ENCODE data around the gene FAT1.

Gene FAT1

DNA sequence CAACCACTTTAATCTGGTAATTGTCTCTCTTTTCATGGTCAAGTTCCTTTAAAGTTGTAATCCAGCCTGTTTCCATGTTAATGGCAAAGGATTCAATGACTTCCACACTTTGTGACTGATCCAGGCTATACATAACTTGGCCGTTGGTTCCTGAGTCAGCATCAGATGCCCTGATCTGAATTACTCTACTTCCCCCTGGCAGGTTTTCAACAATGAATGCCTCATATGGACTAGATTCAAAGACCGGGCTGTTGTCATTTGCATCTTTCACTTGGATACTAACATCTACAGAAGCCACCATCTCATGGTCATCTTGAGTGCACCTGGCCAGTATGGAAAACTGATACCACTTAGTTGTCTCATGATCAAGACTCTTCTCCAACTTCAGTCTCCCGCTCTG lies 105.7 kb downstream of the FAT1 start:
- TF ChIP-seq, protein P1, sequence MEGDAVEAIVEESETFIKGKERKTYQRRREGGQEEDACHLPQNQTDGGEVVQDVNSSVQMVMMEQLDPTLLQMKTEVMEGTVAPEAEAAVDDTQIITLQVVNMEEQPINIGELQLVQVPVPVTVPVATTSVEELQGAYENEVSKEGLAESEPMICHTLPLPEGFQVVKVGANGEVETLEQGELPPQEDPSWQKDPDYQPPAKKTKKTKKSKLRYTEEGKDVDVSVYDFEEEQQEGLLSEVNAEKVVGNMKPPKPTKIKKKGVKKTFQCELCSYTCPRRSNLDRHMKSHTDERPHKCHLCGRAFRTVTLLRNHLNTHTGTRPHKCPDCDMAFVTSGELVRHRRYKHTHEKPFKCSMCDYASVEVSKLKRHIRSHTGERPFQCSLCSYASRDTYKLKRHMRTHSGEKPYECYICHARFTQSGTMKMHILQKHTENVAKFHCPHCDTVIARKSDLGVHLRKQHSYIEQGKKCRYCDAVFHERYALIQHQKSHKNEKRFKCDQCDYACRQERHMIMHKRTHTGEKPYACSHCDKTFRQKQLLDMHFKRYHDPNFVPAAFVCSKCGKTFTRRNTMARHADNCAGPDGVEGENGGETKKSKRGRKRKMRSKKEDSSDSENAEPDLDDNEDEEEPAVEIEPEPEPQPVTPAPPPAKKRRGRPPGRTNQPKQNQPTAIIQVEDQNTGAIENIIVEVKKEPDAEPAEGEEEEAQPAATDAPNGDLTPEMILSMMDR (IDR thresholded peaks at IDR 0.05): no peak
- H3K27me3 ChIP-seq: no peaks in the 10 kb centered on the region
- no peak overlapping the region for H3K27ac ChIP-seq
- H3K4me1 ChIP-seq: peaks cover 0 to 19% (median 8%) of the 10 kb centered on the region in 4 donors
- peaks cover 13 to 52% (median 50%) of the 10 kb centered on the region in 3 donors for H3K36me3 ChIP-seq
- DNase-seq: no peak
- H3K9me3 ChIP-seq: no peaks in the 10 kb centered on the region
- no peak overlapping the region for H3K4me3 ChIP-seq
- intact Hi-C loops (cut with DNase I; ENCODE audit: low total_unique reads): no loop called here

DNA sequence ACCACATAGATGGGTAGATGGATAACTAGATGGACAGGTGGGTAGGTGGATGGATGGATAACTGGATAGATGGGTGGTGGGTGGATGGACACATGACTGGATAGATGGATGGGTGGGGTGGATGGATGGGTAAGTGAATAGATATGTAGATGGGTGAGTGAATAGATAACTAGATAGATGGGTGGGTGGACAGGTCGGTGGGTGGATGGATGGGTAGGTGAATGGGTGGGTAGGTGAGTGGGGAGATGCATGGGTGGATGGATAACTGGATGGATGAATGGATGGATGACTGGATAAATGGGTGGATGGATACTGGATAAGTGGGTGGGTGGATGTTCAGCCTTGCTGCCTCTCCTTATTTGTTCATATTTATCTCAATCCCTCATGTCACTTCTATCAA lies 116.2 kb downstream of the FAT1 start:
- no peak overlapping the region for H3K4me3 ChIP-seq
- no peaks in the 10 kb centered on the region for H3K9me3 ChIP-seq
- peaks cover 66 to 95% (median 92%) of the 10 kb centered on the region in 3 donors for H3K36me3 ChIP-seq
- intact Hi-C loops (cut with DNase I; ENCODE audit: low total_unique reads): no loop called here
- no peak for DNase-seq
- H3K27ac ChIP-seq: no peak overlapping the region
- TF ChIP-seq, protein P1 (IDR thresholded peaks at IDR 0.05): no peak
- H3K27me3 ChIP-seq: no peaks in the 10 kb centered on the region
- H3K4me1 ChIP-seq: no peaks in the 10 kb centered on the region

DNA sequence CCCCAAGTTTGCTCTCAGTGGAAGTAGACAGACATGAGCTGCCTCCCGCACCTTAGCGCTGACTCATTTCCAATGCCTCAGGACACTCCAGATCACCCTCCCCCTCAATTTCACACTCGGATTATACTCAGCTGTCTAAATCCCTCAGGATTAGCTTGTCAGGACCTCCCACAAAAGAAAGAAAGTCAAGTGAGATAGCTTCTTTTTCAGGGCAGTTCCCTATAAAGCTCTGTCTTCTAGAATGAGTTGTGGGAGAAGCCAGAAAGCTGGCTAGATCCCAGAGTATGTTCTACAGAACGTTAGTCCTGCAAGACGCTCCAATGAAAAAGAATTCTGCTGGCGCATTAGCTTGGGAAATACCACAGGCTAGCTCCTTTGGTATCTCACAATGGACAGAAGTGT lies 117.1 kb downstream of the FAT1 start:
- no peak for DNase-seq
- Histone ChIP-seq H3K27ac (no peak overlapping the region), H3K4me3 (no peak overlapping the region), H3K36me3 (peaks cover 69 to 95% (median 87%) of the 10 kb centered on the region in 3 donors), H3K4me1 (no peaks in the 10 kb centered on the region), H3K9me3 (no peaks in the 10 kb centered on the region), H3K27me3 (no peaks in the 10 kb centered on the region)
- TF ChIP-seq, protein P1 (IDR thresholded peaks at IDR 0.05): no peak
- intact Hi-C loops (cut with DNase I; ENCODE audit: low total_unique reads): no loop called here

DNA sequence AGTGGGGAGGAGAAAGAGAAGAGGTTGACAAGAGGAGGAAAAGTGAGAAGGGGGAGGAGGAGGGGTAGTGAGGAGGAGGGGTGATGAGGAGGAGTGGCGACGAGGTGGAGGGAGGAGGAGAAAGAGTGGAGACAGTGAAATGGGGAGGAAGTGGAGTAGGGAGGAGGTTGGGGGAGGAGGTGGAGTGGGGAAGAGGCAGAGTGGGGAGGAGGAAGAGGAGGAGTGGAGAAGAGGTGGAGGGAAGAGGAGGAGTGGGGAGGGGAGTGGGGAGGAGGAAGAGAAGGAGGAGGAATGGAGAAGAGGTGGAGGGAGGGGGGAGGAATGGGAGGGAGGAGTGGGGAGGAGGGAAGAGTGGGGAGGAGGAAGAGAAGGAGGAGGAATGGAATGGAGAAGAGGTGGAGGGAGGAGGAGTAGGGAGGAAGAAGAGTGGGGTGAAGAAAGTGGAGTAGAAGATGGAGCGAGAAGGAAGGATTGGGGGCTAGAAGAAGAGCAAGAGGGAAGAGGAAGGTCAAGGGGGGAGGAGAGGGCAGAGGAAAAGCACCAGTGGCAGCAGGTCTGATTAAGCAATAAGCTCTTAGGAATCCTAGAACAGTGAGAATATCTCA lies 118.3 kb downstream of the FAT1 start:
- DNase-seq: no peak
- Histone ChIP-seq H3K27ac (no peak overlapping the region), H3K36me3 (peaks cover 73 to 98% (median 89%) of the 10 kb centered on the region in 3 donors), H3K4me3 (no peak overlapping the region), H3K27me3 (no peaks in the 10 kb centered on the region), H3K4me1 (no peaks in the 10 kb centered on the region), H3K9me3 (no peaks in the 10 kb centered on the region)
- TF ChIP-seq, protein P1 (IDR thresholded peaks at IDR 0.05): no peak
- intact Hi-C loops (cut with DNase I; ENCODE audit: low total_unique reads): no loop called here

DNA sequence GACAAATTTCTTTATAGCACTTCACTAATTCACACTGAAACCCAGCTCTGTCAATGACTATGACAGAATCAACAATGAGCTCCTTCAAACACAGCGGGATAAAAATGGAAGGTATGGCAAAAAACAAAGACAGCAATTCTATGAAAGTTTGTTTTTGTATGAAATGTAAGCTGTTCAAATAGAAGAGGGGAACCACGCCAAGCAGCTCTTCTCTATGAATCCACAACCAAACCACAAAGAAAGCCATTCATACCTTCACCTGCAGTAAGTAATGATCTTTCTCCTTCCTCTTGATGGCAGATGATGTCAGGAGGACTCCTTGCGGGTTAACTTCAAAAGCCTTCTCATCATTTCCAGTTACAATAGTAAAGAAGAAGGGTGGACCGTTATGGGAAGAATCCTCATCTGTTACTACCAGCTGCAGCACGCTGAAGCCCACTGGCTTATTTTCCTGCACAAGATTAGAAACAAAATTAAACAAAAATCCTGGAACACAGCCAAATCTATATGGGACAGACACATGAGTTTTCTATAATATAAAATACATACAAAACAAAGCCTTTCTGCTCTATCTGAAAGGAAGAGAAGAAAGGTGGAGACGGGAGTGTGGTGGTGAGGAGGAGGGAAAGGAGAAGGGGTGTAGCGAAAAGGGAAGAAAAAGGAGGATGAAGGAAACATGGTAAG lies 119.4 kb downstream of the FAT1 start:
- peaks cover 73 to 99% (median 93%) of the 10 kb centered on the region in 3 donors for H3K36me3 ChIP-seq
- H3K27me3 ChIP-seq: no peaks in the 10 kb centered on the region
- DNase-seq: no peak

More for the DNA sequence above, 119.4 kb downstream of the FAT1 start:
- Histone ChIP-seq H3K4me3 (no peak overlapping the region), H3K9me3 (no peaks in the 10 kb centered on the region), H3K27ac (no peak overlapping the region), H3K4me1 (no peaks in the 10 kb centered on the region)
- intact Hi-C loops (cut with DNase I; ENCODE audit: low total_unique reads): no loop called here
- TF ChIP-seq, protein P1 (IDR thresholded peaks at IDR 0.05): no peak
